Lung (tissue), 12 donors: ENCODE results near the gene COL16A1. TPM values are rescaled to one million over a fixed set of nuclear protein-coding genes. Genes with fewer than 3 reads are reported as not detected.

Source experiments
- ATAC-seq: fragments of 200-7000 bp; cut with Tn5 transposase; one replicate; pipeline ENCODE4 v1.9.1; 2020; ENCODE audit warnings: moderate number of reproducible peaks; ENCODE audit not compliant: insufficient read depth, low FRiP score
- DNase-seq, 3 donors: peaks; one replicate each; pipeline ENCODE4 v3.0.0-alpha.2; 2013 to 2017
- H3K27ac ChIP-seq, 2 donors: one replicate each; pipeline ENCODE4 v1.5.1; 2013; ENCODE audit warnings: mild to moderate bottlenecking in 2 of 2, moderate library complexity in 2 of 2, control low read depth in 1 of 2, inconsistent platforms in 1 of 2, low read depth in 1 of 2, low read length in 1 of 2
- H3K27me3 ChIP-seq, 3 donors: one replicate each; pipeline ENCODE4 v1.5.1; 2013; ENCODE audit warnings: low read length in 2 of 3; ENCODE audit not compliant: control insufficient read depth in 3 of 3, insufficient read depth in 3 of 3
- H3K36me3 ChIP-seq, 4 donors: one replicate each; pipeline ENCODE4 v1.5.1; 2013; ENCODE audit warnings: low read length in 4 of 4, mild to moderate bottlenecking in 1 of 4, moderate library complexity in 1 of 4; ENCODE audit not compliant: control insufficient read depth in 4 of 4, insufficient read depth in 4 of 4
- H3K4me1 ChIP-seq, 5 donors: one replicate each; pipeline ENCODE4 v1.5.1; 2013; ENCODE audit warnings: low read length in 5 of 5, mild to moderate bottlenecking in 2 of 5, moderate library complexity in 1 of 5; ENCODE audit not compliant: control insufficient read depth in 5 of 5, insufficient read depth in 5 of 5
- H3K4me3 ChIP-seq: one replicate; pipeline ENCODE4 v1.5.1; 2013; ENCODE audit warnings: mild to moderate bottlenecking, control low read depth, moderate library complexity
- H3K9ac ChIP-seq, 2 donors: one replicate each; pipeline ENCODE4 v1.5.1; 2013; ENCODE audit warnings: low read length in 2 of 2, control low read depth in 1 of 2; ENCODE audit not compliant: insufficient read depth in 1 of 2
- H3K9me3 ChIP-seq, 4 donors: one replicate each; pipeline ENCODE4 v1.5.1; 2013; ENCODE audit warnings: low read length in 3 of 4, mild to moderate bottlenecking in 1 of 4, moderate library complexity in 1 of 4; ENCODE audit not compliant: control insufficient read depth in 4 of 4, insufficient read depth in 3 of 4
- WGBS, 2 donors: extraction: QIAGEN DNeasy Blood & Tissue Kit; methylation state at CpG; one replicate each; pipeline ENCODE4 v1.1.7; 2013; 5-methylcytosine and 5-hydroxymethylcytosine counted together
- polyA plus RNA-seq, 2 donors: library from polyadenylated mRNA; stranded (reverse); fragments of 200-250 nt; gene quantifications; one replicate each; pipeline ENCODE4 v1.2.1, GENCODE V29; 2013
- total RNA-seq, 2 donors: library from RNA; depleted of rRNA in 1 of 2; stranded (reverse); fragments of >200 nt in 1 of 2; gene quantifications; one replicate each; pipeline ENCODE4 v1.2.1, GENCODE V29; 2014 to 2021
- TF ChIP-seq, protein P1 (sequence below): IDR thresholded peaks from 2 replicates; pipeline ENCODE4 v1.5.1; 2012; ENCODE audit warnings: mild to moderate bottlenecking; ENCODE audit errors: control extremely low read depth, extremely low read depth
- donor health status: control.
- donor health status: control.
- donor health status: Bipolar disorder and iron deficiency.
- donor health status: healthy.
- donor health status: DM: yes; HTN: yes; CAD: no.

The COL16A1 gene
- total and polyA plus RNA-seq, 4 donors: 16.5 to 83.2 (median 43.3) TPM

DNA sequence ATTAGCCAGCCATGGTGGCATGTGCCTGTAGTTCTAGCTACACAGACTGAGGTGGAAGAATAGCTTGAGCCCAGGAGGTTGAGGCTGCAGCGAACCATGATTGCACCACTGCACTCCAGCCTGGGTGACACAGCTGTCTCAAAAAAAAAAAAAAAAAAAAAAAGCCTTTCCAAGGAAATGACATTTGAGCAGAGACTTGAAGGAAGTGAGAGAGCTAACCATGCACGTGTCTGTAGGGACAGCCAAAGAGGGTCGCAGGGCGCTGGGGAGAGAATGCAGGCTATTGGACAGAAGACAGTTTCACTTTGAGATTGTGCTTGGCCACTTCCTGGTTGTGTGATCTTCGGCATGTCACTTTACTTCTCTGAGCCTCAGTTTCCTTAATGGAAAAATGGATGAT, 79.5 kb downstream of the COL16A1 start:
- 57 to 66% methylated on average over 5 of the region's 5 CpGs for WGBS, 2 donors
- TF ChIP-seq, protein P1, sequence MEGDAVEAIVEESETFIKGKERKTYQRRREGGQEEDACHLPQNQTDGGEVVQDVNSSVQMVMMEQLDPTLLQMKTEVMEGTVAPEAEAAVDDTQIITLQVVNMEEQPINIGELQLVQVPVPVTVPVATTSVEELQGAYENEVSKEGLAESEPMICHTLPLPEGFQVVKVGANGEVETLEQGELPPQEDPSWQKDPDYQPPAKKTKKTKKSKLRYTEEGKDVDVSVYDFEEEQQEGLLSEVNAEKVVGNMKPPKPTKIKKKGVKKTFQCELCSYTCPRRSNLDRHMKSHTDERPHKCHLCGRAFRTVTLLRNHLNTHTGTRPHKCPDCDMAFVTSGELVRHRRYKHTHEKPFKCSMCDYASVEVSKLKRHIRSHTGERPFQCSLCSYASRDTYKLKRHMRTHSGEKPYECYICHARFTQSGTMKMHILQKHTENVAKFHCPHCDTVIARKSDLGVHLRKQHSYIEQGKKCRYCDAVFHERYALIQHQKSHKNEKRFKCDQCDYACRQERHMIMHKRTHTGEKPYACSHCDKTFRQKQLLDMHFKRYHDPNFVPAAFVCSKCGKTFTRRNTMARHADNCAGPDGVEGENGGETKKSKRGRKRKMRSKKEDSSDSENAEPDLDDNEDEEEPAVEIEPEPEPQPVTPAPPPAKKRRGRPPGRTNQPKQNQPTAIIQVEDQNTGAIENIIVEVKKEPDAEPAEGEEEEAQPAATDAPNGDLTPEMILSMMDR: no peak
- Histone ChIP-seq H3K4me3 (no peak overlapping the region), H3K9me3 (no peaks in the 10 kb centered on the region), H3K36me3 (peaks cover 0 to 12% (median 3%) of the 10 kb centered on the region in 4 donors), H3K27me3 (no peaks in the 10 kb centered on the region), H3K27ac (no peak overlapping the region), H3K9ac (no peak overlapping the region), H3K4me1 (peaks cover 0 to 24% (median 0%) of the 10 kb centered on the region in 5 donors)
- DNase-seq (no peak), ATAC-seq (no peak)

DNA sequence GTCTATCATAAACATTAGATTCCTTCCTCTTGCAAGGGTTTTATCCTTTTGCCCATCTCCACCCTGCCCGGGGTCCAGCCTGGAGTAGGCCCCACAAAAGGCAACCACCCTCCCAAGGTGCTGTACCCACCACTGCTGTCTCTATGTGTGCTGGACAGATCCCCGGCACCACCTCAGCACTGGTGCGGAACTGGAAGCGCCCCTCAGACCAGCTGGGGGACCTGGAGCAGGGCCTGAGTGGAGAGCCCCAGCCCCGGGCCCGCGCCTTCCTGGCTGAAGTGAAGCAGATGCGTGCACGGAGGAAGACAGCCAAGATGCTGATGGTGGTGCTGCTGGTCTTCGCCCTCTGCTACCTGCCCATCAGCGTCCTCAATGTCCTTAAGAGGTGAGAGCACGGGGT, 80.5 kb downstream of the COL16A1 start:
- 96 to 97% methylated on average over 12 of the region's 12 CpGs for WGBS, 2 donors
- ATAC-seq: no peak
- no peak overlapping the region for H3K27ac ChIP-seq
- TF ChIP-seq, protein P1: no peak
- no peak for DNase-seq
- H3K9me3 ChIP-seq: no peaks in the 10 kb centered on the region
- H3K36me3 ChIP-seq: peaks cover 0 to 8% (median 0%) of the 10 kb centered on the region in 4 donors
- no peaks in the 10 kb centered on the region for H3K27me3 ChIP-seq
- H3K4me3 ChIP-seq: no peak overlapping the region
- peaks cover 0 to 19% (median 0%) of the 10 kb centered on the region in 5 donors for H3K4me1 ChIP-seq
- H3K9ac ChIP-seq: no peak overlapping the region

DNA sequence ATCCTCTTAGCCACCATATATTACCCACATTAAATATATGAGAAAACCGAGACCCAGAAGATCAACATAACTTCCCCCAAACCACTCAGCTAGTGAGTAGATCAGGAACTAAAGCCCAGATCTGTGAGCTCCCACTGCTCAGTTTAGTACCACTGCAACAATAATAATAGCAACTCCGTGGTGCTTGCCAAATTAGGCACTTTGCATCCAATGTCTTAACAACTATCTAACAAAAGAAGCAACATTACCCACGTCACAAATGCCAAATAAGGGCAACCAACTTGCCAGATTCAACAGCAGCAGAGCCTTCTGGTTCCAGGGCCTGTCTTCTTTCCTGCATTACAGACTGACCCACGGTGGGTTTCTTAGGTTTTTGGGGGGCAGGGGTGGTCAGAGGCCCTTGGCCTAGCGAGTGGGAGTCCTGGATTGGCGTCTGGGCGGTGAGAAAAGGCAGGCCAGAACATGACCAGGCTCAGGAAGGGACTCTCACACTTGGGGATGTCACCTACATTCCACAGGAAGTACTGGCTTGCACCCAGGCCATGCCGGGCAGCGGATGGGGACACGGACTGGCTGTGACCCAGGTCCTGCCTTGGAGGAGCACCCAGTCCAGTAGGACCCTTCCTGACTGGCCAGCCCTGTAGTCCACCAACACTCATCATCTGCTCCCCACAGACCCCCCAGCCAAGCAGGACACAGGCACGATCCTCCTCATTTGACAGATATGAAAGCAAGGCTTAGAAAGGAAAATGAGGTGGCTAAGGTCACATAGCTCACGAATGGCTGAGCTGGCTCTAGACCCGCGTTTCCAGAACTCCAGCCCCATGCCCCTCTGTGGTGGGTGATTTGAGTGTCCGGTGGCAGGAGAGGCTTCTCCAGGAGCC, 81.7 kb downstream of the COL16A1 start:
- WGBS, 2 donors: 78 to 90% methylated on average over 15 of the region's 15 CpGs
- Histone ChIP-seq H3K27me3 (peaks cover 0 to 3% (median 3%) of the 10 kb centered on the region in 3 donors), H3K27ac (no peak overlapping the region), H3K4me3 (no peak overlapping the region), H3K36me3 (no peaks in the 10 kb centered on the region), H3K4me1 (peaks cover 0 to 22% (median 0%) of the 10 kb centered on the region in 5 donors), H3K9me3 (no peaks in the 10 kb centered on the region), H3K9ac (no peak overlapping the region)
- TF ChIP-seq, protein P1: no peak
- DNase-seq (no peak), ATAC-seq (no peak)
